Sigmoid colon (tissue), 4 donors: Measurements from ENCODE around the gene KCNIP4.

ENCODE experiments used
- EP300 ChIP-seq, 4 donors: sonication (generic); formaldehyde crosslinking; IDR thresholded peaks; one replicate each; pipeline ENCODE4 v1.6.1; 2017; ENCODE audit warnings: antibody characterized with exemption in 4 of 4
- POLR2A ChIP-seq, 2 donors: fragments of 450-650 bp; IDR thresholded peaks; one replicate each; pipeline ENCODE4 v1.6.1; 2016; ENCODE audit warnings: antibody characterized with exemption in 2 of 2, mild to moderate bottlenecking in 2 of 2, moderate library complexity in 2 of 2

- TF ChIP-seq EP300 (IDR thresholded peaks at IDR 0.05) (no peak), POLR2A (IDR thresholded peaks at IDR 0.05) (no peak)
These were observed 323.1 kb downstream of the KCNIP4 start for GRCh38 chr4:21625447-21625846.
